Measurements from ENCODE around the gene IDE. TPM values are rescaled to one million over a fixed set of nuclear protein-coding genes. Genes with fewer than 3 reads are reported as not detected.
"Not testable (repeated sequence)": the region's sequence is repeated elsewhere in the genome, so short reads cannot be mapped to it uniquely, and the experiment has no call there.

Gene IDE
- polyA plus RNA-seq, 4 donors, result 21.9 to 27.5 (median 26.6) TPM

DNA sequence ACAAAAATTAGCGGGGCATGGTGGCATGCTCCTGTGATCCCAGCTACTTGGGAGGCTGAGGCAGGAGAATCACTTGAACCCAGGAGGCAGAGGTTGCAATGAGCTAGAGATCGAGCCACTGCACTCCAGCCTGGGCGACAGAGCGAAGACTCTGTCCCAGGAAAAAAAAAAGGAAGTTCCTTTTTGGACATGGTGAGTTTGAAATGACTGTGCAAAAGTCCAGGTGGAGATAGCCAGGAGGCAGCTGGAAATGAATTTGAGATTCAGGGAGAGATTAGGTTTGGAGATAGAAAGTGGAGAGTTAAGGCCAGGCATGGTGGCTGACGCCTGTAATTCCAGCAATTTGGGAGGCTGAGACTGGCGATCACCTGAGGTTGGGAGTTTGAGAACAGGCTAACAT, 143.8 kb downstream of the IDE start:
- DNase-seq (ENCODE audit: low read depth in 4 of 4, low spot score in 3 of 4), result no peak

DNA sequence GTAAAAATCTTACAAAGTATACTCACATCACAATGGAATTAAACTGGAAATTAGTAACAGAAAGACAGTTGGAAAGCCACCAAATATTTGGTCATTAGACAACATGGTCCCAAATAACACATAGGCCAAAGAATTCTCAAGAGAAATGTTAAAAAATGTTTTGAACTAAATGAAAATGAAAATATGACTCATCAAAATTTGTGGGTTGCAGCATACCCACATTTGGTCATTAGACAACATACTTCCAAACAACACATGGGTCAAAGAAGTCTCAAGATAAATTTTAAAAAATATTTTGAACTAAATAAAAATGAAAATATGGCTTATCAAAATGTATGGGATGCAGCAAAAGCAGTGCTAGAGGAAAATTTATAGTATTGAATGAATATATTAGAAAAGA, 152.3 kb downstream of the IDE start:
- no peak for DNase-seq (ENCODE audit: low read depth in 4 of 4, low spot score in 3 of 4)

DNA sequence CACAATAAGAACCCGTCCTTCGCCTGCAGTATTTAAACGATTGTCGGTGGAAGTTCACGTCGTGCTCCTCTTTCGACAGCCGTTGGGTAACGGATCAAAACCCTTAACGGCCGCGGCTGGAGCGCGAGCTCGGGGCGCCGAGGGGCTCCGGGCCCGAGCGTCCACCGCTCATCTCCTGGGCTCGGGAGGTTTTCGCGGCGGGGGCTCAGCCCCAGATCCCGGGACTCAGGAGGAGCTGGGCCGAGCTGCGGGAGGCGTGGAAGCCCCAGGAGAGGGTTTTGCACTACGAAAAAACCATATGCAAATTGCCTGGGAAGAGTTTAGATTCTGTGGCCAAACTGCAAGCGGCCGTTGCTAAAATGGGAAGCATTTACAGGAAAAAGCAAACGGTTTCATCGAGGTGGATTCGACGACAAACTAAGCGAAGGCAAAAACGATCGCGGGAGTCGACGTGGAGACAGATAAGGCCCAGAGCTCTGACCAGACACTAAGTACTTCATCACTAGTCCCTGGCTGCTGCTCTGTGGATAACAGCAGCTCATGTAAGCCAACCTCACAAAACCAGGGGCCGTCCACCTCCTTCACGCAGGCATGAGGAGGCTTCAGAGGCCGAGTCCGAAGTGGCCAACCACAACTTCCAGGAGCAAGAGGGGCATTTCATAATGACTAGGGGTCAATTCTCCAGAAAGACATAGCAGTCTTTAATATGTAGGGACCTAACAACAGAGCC, 153.2 kb downstream of the IDE start:
- DNase-seq (ENCODE audit: low read depth in 4 of 4, low spot score in 3 of 4), result no peak

DNA sequence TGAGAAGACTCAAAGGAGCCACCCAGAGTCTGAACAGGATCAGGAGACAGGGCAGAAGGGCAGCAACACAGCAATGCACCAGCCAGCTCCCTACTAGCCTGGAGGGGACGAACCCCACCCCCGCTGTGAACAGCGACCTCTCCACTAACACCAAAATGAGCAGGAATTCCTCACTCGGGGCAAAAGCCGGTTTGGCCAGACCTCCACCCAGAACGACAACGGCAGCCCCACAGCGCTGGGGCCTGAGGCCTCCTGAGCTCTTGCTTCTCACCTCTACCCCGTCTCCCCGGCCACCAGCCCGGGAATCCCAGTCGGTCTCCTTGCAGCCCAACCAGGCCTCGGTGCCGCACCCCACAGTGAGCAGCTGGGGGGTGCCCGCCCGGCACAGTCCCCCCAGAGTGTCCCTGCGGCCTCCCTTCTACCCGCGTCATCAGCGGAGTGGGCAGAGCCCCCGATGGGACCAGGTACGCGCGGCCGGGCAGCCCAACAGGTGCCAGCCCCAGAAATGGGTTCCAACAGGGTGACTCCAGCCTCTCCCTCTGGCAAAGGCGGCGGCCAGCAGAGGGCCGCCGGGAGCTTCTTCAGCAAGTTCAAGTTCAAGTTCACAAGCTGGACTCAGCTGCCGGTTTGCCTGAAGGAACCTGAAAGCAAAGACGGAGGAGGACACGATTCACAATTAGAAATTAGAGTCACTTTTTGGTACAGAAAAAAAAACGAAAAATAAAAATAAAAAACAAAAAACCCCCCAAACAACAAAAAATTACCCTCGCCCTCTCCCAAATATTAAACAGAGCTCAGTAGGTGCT, 153.9 kb downstream of the IDE start:
- DNase-seq (ENCODE audit: low read depth in 4 of 4, low spot score in 3 of 4), result peak in 2 of 4 donors; percentile 26 to 39

DNA sequence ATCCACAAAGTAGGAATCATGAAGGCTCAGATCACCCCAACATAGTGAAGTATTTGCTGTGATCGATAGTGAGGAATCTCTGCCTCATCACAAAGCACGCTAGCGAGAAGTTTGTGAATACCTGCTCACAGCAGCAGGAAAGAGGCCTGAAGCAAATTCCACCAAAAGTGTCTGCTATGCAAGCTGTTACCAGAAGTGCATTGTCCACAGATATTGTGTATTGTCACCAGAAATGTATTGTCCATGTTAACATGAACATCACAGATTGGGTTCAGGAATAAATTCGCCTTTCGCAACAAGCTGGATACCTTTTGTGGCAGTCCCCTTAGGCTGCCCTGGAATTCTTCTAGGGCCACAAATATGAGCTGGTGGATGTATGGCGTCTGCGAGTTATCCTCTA, 155.0 kb downstream of the IDE start:
- DNase-seq (ENCODE audit: low read depth in 4 of 4, low spot score in 3 of 4), result no peak

DNA sequence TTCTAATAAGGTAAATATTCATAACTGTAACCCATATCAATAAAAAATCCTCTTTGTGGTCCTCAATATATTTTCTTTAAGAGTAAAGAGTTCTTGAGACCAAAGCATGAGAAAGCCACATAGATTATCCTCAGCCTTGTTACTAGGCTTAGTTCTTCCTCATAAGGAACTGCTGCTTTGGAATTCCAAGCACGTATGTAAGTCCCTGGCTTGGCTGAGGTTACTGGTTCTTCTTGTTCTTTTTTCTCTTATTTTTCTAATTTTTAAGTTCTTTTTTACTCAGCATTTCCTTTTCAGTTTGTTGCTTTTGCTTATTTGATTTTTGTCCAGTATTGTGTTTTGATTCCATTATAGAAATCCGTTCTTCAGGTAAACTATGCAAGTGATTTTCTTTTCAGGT, 155.7 kb downstream of the IDE start:
- DNase-seq (ENCODE audit: low read depth in 4 of 4, low spot score in 3 of 4), result no peak

DNA sequence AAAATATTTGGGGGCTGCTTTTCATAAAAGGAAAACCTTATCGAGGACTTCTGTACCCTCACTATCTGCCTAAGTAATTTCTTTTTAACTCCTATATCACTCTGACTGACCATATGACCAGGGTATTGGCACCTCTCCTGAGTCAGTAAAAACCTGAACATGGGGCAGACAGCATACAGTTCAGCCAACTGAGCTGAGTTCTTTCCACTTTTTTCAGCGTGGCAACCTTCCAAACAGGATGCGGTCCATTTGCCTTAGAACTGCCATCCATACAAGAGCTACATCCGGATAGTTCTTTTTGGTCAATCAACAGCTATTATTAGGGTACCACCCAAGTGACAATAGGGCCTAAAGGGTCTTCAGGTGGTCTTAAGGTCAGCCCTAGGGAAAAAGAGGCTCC, 160.4 kb downstream of the IDE start:
- DNase-seq (ENCODE audit: low read depth in 4 of 4, low spot score in 3 of 4), result no peak

DNA sequence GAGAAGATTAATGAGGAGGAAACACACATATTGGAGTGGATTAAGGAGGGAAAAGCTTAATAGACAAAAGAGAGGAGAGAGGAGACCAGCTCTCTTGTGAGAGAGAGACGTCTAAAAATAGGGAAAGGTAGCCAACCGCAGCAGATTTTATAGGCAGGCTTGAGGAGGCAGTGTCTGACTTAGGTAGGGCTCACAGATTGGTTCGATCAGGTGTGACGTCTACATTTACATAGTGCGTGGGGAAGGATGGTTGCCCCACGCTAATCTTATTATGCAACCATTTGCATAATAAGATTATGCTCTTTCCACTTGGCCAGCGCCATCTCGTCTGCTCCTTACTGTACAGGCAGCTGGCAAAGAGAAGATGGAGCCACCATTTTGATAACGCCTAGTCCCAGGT, 160.9 kb downstream of the IDE start:
- DNase-seq (ENCODE audit: low read depth in 4 of 4, low spot score in 3 of 4), result no peak

DNA sequence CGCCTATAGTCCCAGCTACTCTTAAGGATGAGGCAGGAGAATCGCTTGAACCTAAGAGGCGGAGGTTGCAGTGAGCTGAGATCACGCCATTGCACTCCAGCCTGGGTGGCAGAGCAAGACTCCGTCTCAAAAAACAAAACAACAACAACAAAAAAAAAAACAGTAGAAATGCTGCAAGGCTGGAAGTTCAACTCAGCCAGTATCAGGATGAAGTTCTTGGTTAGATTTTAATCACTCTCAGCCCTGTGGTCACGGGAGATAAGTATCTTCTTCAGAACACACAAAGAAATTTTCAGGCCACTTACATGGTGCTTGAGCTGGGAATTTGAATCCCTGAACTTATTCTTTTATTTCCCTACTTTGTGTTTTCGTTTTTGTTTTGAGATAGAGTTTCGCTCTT, 162.5 kb downstream of the IDE start:
- DNase-seq (ENCODE audit: low read depth in 4 of 4, low spot score in 3 of 4), result no peak

DNA sequence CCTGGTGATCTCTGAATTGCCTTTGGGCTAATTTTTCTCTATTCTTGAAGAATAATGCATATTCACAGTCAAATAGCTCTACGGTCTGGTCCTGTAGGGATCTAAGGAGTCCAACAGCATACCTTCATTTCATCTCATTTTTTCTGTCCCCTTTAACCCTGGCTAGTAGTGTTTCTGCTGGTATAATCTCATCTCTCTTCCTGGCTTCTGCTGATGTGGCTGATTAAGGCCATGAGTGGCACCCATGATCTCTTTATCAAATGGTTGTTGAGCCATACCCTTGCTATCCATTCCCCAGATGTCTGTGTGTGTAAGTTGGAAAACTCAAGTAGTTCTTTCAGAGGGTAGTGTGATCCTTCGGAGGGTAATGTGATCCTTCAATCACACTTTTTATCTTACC, 163.4 kb downstream of the IDE start:
- no peak for DNase-seq (ENCODE audit: low read depth in 4 of 4, low spot score in 3 of 4)

DNA sequence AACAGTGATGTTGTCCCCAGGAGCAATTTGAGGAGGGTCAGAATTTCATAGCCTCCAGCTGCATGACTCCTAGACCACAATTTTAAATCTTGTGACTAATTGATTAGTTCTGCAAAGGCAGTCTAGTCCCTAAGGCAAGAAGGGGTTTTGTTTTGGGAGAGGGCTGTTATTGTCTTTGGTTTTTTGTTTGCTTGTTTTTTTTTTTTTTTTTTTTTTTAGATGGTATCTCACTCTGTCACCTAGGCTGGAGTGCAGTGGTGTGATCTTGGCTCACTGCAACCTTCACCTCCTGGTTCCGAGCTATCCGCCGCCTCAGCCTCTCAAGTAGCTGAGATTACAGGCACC, 165.9 kb downstream of the IDE start:
- DNase-seq (ENCODE audit: low read depth in 4 of 4, low spot score in 3 of 4), result no peak

DNA sequence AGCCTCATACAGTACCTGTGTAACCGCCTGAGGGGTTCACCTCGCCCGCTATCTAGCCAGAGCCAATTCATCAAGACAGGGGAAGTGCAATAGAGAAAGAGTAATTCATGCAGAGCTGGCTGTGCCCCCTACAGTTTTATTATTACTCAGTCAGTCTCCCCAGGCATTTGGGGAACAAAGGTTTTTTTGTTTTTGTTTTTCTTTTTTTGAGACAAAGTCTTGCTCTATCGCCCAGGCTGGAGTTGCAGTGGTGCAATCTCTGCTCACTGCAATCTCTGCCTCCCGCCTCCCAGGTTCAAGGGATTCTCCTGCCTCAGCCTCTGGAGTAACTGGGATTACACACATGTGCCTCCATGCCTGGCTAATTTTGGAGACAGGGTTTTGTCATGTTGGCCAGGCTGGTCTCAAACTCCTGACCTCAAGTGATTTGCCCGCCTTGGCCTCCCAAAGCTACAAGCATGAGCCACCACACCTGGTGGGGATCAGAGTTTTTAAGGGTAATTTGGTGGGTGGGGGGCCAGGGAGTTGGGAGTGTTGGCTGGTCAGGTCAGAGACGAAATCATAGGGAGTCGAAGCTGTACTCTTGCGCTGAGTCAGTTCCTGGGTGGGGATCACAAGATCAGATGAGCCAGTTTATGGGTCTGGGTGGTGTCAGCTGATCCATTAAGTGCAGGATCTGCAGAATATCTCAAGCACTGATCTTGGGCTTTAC, 166.4 kb downstream of the IDE start:
- no peak for DNase-seq (ENCODE audit: low read depth in 4 of 4, low spot score in 3 of 4)

DNA sequence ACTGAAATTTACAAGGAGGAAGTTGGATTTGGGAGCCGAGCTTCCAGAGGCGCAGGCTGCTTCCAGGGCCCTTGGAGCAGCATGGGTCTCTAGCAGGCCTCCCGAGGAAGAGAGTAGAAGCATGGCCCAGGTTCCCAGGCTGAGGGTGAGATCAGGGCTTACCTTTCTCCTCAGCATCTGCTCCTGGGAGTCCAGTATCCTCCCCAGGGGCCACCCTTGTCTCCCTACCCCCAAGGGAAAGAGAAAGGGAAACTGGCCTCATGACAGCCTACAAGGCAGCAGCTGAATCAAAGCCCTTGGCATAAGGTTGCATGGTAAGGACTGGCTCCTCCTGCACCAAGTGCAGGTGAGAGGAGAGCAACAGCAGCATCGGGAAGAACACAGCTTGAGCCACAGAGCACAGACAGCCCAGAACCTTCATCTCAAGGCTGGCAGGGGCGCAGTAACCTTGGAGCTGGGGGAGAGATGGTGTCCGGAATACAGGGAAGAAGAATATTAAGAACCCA, 168.4 kb downstream of the IDE start:
- no peak for DNase-seq (ENCODE audit: low read depth in 4 of 4, low spot score in 3 of 4)

DNA sequence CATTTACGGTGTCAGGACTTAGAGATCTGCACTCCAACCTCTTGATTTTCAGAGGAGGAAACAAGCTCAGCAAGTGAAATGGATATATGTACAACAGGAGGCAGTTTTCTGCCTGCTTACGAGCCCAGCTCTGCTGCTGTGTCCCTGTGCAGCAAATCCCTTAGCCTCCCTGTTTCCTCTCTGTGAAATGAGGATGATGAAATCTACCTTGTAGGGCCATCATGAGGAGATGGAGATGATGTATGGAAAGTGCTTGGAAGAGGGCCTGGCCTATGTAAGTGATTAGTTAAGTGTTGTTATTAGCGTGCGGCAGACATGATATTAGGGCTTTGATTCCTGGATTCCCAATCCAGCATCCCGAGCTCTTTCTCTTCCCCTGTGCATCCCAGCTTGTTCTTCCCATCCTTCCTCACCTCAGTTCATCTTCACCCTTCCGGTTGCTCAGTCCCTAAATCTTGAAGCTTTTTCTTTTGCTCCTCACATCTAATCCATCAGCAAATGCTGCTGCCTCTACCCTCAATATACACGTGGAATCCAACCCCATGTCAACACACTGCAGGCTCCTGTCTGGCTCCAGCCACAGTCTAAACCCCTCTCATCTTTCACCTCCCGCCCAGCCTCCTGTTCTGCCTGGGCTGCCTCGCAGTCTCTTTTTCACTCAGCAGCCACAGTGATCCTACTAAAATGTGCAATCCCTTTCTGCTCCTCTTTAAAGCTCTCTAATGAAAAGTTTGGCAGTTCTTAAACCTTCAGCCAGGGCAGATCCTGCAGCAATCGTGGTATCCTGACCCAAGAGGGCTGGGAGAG, 169.1 kb downstream of the IDE start:
- no peak for DNase-seq (ENCODE audit: low read depth in 4 of 4, low spot score in 3 of 4)

DNA sequence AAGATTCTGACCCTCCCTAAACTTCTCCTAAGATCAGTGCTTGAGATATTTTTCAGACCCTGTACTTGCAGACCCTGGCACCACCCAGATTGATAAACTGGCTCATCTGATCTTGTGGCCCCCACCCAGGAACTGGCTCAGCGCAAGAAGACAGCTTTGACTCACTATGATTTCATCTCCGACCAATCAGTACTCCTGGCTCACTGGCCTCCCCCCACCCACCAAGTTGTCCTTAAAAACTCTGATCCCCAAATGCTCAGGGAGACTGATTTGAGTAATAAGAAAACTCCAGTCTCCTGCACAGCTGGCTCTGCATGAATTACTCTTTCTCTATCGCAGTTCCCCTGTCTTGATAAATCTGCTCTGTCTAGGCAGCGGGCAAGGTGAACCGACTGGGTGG, 171.7 kb downstream of the IDE start:
- DNase-seq (ENCODE audit: low read depth in 4 of 4, low spot score in 3 of 4), result not testable (repeated sequence)

Other genes starting within 250 kb of the IDE start
- 10 to 100 TPM; 30.7 to 38.4 (median 33.5) TPM for gene KIF11, start 19.0 kb upstream of the IDE start, polyA plus RNA-seq (ENCODE audit: insufficient read length in 4 of 4)
- 10 to 100 TPM in 3 of 4 donors, 1 to 10 TPM in 1; 8.5 to 11.4 (median 11.0) TPM for gene HHEX, start 115.9 kb upstream of the IDE start, polyA plus RNA-seq (ENCODE audit: insufficient read length in 4 of 4)